Nephron progenitor cell (in vitro differentiated cells): Measurements from ENCODE around the gene ARMH4.

ENCODE experiments used
- DNase-seq: peaks from one replicate; pipeline ENCODE4 v3.0.0; 2021
- H3K27ac Mint-ChIP-seq: 2 replicates; pipeline ENCODE4 v1.8.0; 2021; ENCODE audit warnings: mild to moderate bottlenecking, moderate library complexity, mixed read lengths
- H3K27me3 Mint-ChIP-seq: 2 replicates; pipeline ENCODE4 v1.8.0; 2021; ENCODE audit warnings: mild to moderate bottlenecking, low read depth, mixed read lengths; ENCODE audit not compliant: poor library complexity
- H3K36me3 Mint-ChIP-seq: 2 replicates; pipeline ENCODE4 v1.8.0; 2021; ENCODE audit warnings: low read depth, mixed read lengths
- H3K4me1 Mint-ChIP-seq: 2 replicates; pipeline ENCODE4 v1.8.0; 2021; ENCODE audit warnings: mixed read lengths
- H3K4me3 Mint-ChIP-seq: 2 replicates; pipeline ENCODE4 v1.8.0; 2021; ENCODE audit warnings: mild to moderate bottlenecking, moderate library complexity, mixed read lengths
- H3K9me3 Mint-ChIP-seq: 2 replicates; pipeline ENCODE4 v1.8.0; 2021; ENCODE audit warnings: mild to moderate bottlenecking, moderate library complexity, mixed read lengths
- TF ChIP-seq, protein P1 (sequence below): fragments of 200-600 bp; sonication (generic); IDR thresholded peaks from 2 replicates; pipeline ENCODE4 v1.5.0; 2021; ENCODE audit warnings: antibody characterized with exemption

The ARMH4 gene

GRCh38 chr14:57960946-57961785, 190.8 kb downstream of the ARMH4 start:
- H3K4me3 Mint-ChIP-seq: no peak overlapping the region
- peaks cover 11% of the 10 kb centered on the region for H3K27me3 Mint-ChIP-seq
- H3K27ac Mint-ChIP-seq: peak overlapping the region; percentile 92
- no peak for DNase-seq
- H3K4me1 Mint-ChIP-seq: peaks cover 44% of the 10 kb centered on the region
- H3K9me3 Mint-ChIP-seq: peaks cover 7% of the 10 kb centered on the region
- TF ChIP-seq, protein P1, sequence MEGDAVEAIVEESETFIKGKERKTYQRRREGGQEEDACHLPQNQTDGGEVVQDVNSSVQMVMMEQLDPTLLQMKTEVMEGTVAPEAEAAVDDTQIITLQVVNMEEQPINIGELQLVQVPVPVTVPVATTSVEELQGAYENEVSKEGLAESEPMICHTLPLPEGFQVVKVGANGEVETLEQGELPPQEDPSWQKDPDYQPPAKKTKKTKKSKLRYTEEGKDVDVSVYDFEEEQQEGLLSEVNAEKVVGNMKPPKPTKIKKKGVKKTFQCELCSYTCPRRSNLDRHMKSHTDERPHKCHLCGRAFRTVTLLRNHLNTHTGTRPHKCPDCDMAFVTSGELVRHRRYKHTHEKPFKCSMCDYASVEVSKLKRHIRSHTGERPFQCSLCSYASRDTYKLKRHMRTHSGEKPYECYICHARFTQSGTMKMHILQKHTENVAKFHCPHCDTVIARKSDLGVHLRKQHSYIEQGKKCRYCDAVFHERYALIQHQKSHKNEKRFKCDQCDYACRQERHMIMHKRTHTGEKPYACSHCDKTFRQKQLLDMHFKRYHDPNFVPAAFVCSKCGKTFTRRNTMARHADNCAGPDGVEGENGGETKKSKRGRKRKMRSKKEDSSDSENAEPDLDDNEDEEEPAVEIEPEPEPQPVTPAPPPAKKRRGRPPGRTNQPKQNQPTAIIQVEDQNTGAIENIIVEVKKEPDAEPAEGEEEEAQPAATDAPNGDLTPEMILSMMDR: no peak
- no peaks in the 10 kb centered on the region for H3K36me3 Mint-ChIP-seq

DNA sequence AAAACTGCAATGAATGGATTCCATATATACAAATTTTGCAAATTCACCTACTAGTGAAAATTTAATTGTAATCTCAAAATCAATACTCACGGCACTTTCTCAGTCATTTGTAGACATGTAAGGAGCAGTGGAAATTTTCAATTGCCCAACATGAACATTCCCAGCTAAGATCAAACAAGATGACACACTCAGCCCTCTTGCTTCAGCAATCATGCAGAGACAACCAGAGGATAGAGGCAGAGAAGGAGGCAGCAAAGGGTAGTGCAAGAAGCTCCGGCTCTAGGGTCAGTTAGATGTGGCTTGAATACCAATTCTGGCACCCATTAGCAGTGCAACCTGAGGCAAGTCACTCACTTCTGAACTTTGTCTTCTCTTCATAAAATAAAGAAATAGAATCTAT, 194.6 kb downstream of the ARMH4 start:
- DNase-seq: no peak
- H3K36me3 Mint-ChIP-seq: no peaks in the 10 kb centered on the region
- no peak overlapping the region for H3K27ac Mint-ChIP-seq
- H3K27me3 Mint-ChIP-seq: peaks cover 11% of the 10 kb centered on the region
- H3K4me1 Mint-ChIP-seq: peaks cover 23% of the 10 kb centered on the region
- H3K4me3 Mint-ChIP-seq: no peak overlapping the region
- TF ChIP-seq, protein P1: no peak
- peaks cover 44% of the 10 kb centered on the region for H3K9me3 Mint-ChIP-seq
